Thoracic aorta (tissue), 2 donors: ENCODE results near the gene GRIK4. TPM values are rescaled to one million over a fixed set of nuclear protein-coding genes. Genes with fewer than 3 reads are reported as not detected.

Experiments
- ATAC-seq: fragments of 150-250 bp; one replicate; pipeline ENCODE4 v1.8.0; 2017; ENCODE audit warnings: low read depth; ENCODE audit not compliant: insufficient number of reproducible peaks, low FRiP score
- DNase-seq: peaks from one replicate; pipeline ENCODE4 v3.0.0-alpha.2; 2020; ENCODE audit warnings: low spot score
- H3K27ac ChIP-seq, 2 donors: fragments of 200-600 bp; sonication (generic); 1 replicate in 1 of 2; 2 replicates in 1 of 2; pipeline ENCODE4 v1.5.1; 2016; ENCODE audit warnings: mild to moderate bottlenecking in 2 of 2, moderate library complexity in 2 of 2
- H3K27me3 ChIP-seq: fragments of 200-600 bp; sonication (generic); replicated peaks from 2 replicates; pipeline ENCODE4 v1.6.0; 2016; ENCODE audit warnings: mild to moderate bottlenecking; ENCODE audit not compliant: insufficient read depth
- H3K36me3 ChIP-seq: fragments of 200-600 bp; sonication (generic); one replicate; pipeline ENCODE4 v1.5.1; 2016
- H3K4me1 ChIP-seq, 2 donors: fragments of 200-600 bp; sonication (generic); 1 replicate in 1 of 2; 2 replicates in 1 of 2; pipeline versions ENCODE4 v1.5.1 to v1.6.0; 2016; ENCODE audit warnings: low read depth in 2 of 2, mild to moderate bottlenecking in 1 of 2; ENCODE audit not compliant: control insufficient read depth in 1 of 2
- H3K4me3 ChIP-seq: fragments of 200-600 bp; sonication (generic); 2 replicates; pipeline ENCODE4 v1.5.1; 2016; ENCODE audit warnings: mild to moderate bottlenecking
- H3K9me3 ChIP-seq: fragments of 200-600 bp; sonication (generic); 2 replicates; pipeline ENCODE4 v1.5.1; 2016
- total RNA-seq, 2 donors: library from RNA; depleted of rRNA; stranded (reverse); fragments of >200 nt; gene quantifications; one replicate each; pipeline versions ENCODE4 v1.1.0 to v1.2.3, GENCODE V29; 2016
- TF ChIP-seq, protein P1 (sequence below): fragments of 200-600 bp; sonication (generic); IDR thresholded peaks from one replicate; pipeline ENCODE4 v1.5.1; 2019; ENCODE audit warnings: antibody characterized with exemption

GRIK4 gene
- total RNA-seq, 2 donors from 2014 or later = not detected

DNA sequence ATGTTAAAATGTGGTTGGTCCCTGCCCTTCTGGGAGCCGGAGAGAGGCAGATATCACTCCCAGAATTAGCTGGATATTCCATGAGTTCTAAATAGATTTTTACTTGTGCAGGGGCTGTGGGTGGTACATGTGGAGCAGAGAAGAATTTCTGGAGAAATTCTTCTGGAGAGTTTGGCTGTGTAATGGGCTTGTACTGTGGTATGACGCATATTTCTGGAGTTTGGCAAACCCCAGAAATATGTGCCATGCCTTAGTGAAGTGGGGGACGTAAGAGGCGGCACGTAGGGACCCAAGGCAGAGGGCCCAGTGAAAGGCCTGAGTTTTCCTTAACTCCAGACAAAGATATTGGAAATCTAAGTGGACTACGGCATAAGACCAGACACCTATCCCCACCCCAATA lies 461.1 kb downstream of the GRIK4 start:
- H3K4me1 ChIP-seq = no peaks in the 10 kb centered on the region
- DNase-seq (no peak), ATAC-seq (no peak)
- H3K27me3 ChIP-seq = no peaks in the 10 kb centered on the region
- no peaks in the 10 kb centered on the region for H3K9me3 ChIP-seq
- no peak overlapping the region for H3K4me3 ChIP-seq
- TF ChIP-seq, protein P1, sequence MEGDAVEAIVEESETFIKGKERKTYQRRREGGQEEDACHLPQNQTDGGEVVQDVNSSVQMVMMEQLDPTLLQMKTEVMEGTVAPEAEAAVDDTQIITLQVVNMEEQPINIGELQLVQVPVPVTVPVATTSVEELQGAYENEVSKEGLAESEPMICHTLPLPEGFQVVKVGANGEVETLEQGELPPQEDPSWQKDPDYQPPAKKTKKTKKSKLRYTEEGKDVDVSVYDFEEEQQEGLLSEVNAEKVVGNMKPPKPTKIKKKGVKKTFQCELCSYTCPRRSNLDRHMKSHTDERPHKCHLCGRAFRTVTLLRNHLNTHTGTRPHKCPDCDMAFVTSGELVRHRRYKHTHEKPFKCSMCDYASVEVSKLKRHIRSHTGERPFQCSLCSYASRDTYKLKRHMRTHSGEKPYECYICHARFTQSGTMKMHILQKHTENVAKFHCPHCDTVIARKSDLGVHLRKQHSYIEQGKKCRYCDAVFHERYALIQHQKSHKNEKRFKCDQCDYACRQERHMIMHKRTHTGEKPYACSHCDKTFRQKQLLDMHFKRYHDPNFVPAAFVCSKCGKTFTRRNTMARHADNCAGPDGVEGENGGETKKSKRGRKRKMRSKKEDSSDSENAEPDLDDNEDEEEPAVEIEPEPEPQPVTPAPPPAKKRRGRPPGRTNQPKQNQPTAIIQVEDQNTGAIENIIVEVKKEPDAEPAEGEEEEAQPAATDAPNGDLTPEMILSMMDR = no peak
- H3K36me3 ChIP-seq = no peaks in the 10 kb centered on the region
- H3K27ac ChIP-seq = no peak overlapping the region

GRCh38 chr11:120973501-120973900 lies 462.0 kb downstream of the GRIK4 start:
- H3K27me3 ChIP-seq = no peaks in the 10 kb centered on the region
- H3K27ac ChIP-seq = no peak overlapping the region
- ATAC-seq (no peak), DNase-seq (no peak)
- no peaks in the 10 kb centered on the region for H3K9me3 ChIP-seq
- H3K4me3 ChIP-seq = no peak overlapping the region
- TF ChIP-seq, protein P1 = no peak
- no peaks in the 10 kb centered on the region for H3K36me3 ChIP-seq
- no peaks in the 10 kb centered on the region for H3K4me1 ChIP-seq

DNA sequence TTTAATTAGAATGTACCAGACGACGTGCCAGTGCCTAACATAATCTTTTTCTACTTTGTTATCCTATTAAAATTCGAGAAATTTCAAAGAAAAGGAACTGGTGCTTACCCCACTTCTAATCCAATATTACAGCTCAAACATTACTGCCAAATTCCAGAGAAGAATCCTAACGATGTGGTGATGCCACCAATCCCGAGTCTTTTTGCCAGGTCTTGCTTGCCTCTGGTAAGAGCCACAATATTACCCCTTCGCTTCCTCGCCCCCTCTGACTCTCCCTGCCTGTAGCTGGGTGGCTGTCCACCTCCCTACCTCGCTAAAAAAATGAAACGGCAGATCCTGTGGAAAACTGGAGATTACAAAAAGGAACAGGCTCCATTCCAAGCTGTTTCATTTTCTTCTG lies 462.9 kb downstream of the GRIK4 start:
- H3K4me3 ChIP-seq = no peak overlapping the region
- no peaks in the 10 kb centered on the region for H3K4me1 ChIP-seq
- DNase-seq (no peak), ATAC-seq (no peak)
- TF ChIP-seq, protein P1 = no peak
- H3K36me3 ChIP-seq = no peaks in the 10 kb centered on the region
- no peaks in the 10 kb centered on the region for H3K27me3 ChIP-seq
- H3K9me3 ChIP-seq = no peaks in the 10 kb centered on the region
- no peak overlapping the region for H3K27ac ChIP-seq

- DNase-seq (no peak), ATAC-seq (no peak)
- Histone ChIP-seq H3K9me3 (no peaks in the 10 kb centered on the region), H3K4me1 (no peaks in the 10 kb centered on the region), H3K27me3 (no peaks in the 10 kb centered on the region), H3K36me3 (no peaks in the 10 kb centered on the region), H3K4me3 (no peak overlapping the region), H3K27ac (no peak overlapping the region)
- TF ChIP-seq, protein P1 = no peak
Measured at GRCh38 chr11:120974965-120975364, 463.4 kb downstream of the GRIK4 start.

DNA sequence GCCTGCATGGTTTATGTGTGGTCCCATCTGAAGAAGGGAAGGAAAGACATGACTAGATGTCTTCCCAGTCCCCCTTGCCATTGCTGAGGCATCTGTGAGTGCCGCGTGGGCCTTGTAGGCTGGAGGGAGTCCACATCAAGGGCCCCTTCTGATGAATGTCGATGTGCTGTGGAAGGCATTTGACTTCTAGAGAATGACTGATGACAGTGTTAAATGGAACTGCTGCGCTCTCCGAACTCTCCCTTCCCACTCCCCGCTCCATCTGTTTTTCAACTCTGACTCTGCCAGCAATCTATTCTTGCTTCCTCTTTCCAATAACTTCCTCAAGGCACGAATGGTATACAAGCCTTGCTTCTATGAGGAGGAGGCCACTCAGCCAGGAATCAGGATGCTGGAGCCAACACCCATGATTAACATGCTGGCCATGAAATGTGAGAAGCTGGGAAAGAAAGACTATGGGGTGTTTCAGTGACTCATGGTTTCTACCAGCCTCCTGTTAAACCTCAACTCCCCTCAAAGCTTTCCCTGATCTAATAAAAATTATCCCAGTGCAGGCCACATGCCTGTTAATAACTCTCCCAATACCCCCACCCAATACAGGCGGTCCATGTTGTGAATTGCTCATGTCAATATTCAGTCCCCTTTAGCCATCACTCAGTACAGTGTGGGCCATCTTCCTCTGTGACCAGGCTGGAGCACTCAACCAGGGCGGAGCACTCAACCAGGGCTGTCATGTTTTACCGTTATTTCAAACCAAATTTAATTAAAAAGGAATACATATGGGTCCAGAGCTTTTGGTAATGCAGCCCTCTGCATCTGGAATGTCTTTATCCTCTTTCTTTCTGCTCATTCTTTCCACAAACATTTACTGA lies 466.0 kb downstream of the GRIK4 start:
- no peak for DNase-seq
- Histone ChIP-seq H3K4me3 (no peak overlapping the region), H3K9me3 (no peaks in the 10 kb centered on the region), H3K4me1 (no peaks in the 10 kb centered on the region), H3K36me3 (no peaks in the 10 kb centered on the region), H3K27ac (no peak overlapping the region), H3K27me3 (no peaks in the 10 kb centered on the region)
- TF ChIP-seq, protein P1 = no peak
- no peak for ATAC-seq
